GM10248 (cell line): Measurements from ENCODE around the gene CDRT4.

ENCODE experiments used
- CTCF ChIA-PET: fragments of 300-600 bp; sonication (Branson Sonifier 250); formaldehyde crosslinking; extraction: SDS; loops from one replicate; lab custom pipeline; 2021; ENCODE audit warnings: antibody characterized with exemption; lab: Yijun Ruan, JAX
- POLR2A ChIA-PET: fragments of 350-650 bp; sonication (Branson Sonifier 250); formaldehyde crosslinking; extraction: SDS; loops from one replicate; lab custom pipeline; 2020; ENCODE audit warnings: antibody characterized with exemption; lab: Yijun Ruan, JAX
- DNase-seq: peaks from one replicate; pipeline ENCODE4 v3.0.0; 2012; ENCODE audit errors: extremely low spot score
- TF ChIP-seq, protein P1 (sequence below): IDR thresholded peaks from 2 replicates; pipeline ENCODE4 v1.5.1; 2012; ENCODE audit warnings: mild to moderate bottlenecking, low read depth; ENCODE audit errors: extremely low read depth, missing control alignments, control extremely low read depth

CDRT4 gene

DNA sequence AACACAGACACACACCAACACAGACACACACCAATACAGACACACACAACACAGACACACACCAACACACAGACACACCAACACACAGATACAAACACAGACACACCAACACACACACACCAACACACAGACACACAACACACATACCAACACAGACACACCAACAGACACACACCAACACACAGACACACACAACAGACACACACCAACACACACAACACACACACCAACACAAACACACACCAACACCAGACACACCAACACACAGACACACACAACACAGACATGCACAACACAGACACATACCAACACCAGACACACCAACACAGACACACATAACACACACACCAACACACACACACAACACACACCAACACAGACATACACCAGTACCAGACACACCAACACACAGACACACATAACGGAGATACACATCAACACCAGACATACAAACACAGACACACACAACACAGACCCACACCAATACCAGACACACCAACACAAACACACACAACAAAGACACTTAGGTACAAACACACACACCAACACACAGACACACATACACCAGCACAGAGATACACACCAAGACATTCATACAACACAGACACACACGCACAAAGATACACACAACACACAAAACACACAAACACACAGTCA lies 2.2 kb downstream of the CDRT4 start:
- no peak for DNase-seq

DNA sequence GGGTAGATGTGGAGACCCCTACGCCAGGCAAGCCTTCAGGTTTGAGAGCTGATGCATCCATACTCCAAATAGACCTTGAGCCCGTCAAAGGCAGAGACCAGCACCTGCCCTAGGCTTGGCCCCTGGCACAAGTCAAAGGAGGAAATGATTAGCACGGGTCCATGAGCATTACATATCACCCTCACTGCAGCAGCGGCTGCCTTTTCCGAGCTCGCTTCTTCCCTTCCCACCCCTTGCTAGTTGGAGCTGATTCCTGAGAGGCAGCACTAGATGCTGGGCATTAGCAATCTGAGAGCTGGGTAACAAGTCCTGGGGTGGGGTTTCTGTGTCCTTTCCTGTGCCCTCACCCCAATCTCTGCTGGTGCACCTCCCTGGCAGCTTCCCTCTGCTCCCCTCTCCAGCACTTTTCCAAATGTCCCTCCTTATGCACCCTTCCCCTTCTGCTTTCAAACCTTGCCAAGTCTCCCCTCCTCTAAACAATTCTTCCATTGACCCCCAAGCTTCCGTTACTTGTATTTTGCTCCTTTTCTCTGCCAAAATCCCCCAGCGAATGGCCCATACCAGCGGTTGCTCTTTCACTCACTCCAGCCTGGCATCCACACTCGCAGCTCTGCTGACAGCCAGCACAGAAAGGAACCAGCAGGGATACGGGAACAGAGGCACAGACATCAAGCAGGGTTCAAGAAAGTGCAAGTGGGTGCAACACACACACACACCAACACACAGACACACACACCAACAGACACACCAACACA lies 3.0 kb downstream of the CDRT4 start:
- TF ChIP-seq, protein P1, sequence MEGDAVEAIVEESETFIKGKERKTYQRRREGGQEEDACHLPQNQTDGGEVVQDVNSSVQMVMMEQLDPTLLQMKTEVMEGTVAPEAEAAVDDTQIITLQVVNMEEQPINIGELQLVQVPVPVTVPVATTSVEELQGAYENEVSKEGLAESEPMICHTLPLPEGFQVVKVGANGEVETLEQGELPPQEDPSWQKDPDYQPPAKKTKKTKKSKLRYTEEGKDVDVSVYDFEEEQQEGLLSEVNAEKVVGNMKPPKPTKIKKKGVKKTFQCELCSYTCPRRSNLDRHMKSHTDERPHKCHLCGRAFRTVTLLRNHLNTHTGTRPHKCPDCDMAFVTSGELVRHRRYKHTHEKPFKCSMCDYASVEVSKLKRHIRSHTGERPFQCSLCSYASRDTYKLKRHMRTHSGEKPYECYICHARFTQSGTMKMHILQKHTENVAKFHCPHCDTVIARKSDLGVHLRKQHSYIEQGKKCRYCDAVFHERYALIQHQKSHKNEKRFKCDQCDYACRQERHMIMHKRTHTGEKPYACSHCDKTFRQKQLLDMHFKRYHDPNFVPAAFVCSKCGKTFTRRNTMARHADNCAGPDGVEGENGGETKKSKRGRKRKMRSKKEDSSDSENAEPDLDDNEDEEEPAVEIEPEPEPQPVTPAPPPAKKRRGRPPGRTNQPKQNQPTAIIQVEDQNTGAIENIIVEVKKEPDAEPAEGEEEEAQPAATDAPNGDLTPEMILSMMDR = no peak
- ChIA-PET CTCF (interaction anchor here (1.7 kb wide), 1 partner anchor 39 kb away, joined by 5 read pairs; no protein-coding TSS in a partner anchor), POLR2A (no interaction called here)
- DNase-seq = no peak

More for the DNA sequence above, 2.2 kb downstream of the CDRT4 start:
- CTCF ChIA-PET = interaction anchor here (1.7 kb wide), 1 partner anchor 38 kb away, joined by 5 read pairs; no protein-coding TSS in a partner anchor
- POLR2A ChIA-PET = no interaction called here
- TF ChIP-seq, protein P1 = no peak

DNA sequence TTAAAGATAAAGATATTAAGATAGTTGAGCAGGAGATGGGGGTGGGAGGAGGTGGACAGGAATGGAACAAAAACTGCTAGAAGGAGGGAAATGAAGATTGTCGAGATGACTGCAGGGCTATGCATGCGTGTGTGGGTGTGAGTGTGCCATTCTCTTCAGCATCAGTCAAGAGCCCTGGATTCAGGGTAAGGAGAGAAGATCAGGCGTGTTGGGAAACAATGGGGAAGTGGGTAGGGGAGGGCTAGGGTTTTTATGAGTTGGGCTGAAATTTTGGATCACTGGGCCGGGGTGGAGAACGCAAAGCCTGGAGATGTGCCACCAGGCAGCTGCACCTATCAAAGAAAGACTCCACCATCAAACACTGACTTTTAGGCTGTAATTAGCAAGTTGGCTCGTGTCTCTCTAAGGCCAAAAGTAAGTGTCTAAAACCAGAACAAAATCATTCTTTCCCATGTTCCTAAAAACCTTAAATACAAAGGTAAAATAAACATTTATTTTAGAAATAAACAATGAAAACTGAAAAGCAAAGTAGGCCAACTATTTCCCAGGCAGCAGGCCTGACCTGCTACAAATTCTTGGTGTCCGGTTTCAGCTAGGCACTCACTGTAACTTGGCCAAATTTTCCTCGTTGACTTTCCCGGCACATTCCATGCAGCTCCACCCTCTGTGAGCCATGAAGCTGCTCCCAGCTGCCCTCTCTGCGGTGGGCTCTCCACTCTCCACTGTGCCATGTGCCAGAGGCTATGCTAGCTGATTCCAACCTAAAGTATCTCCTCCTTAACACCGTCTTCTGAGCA lies 4.2 kb downstream of the CDRT4 start:
- TF ChIP-seq, protein P1 = no peak
- POLR2A ChIA-PET = no interaction called here
- CTCF ChIA-PET = interaction anchor here (1.7 kb wide), 1 partner anchor 40 kb away, joined by 5 read pairs; no protein-coding TSS in a partner anchor
- DNase-seq = no peak

DNA sequence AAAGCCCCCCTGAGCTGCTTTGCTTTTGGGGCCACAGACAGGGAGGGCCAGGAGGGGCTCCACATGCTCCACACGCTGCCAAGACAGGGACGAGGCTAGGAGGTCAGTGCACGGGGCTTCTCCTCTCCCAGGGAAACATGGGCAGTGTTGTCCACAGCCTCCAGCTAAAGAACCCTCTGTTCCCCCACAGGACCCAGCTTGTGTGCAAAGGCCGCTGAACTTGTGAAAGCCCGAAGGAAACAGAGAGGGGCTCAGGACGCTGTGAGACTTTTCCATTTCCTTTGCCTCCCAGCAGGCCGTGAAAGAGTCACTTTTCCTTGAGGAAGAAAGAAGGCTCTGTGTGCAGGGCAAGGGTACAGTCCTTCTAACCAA lies 9.7 kb downstream of the CDRT4 start:
- DNase-seq = no peak
- POLR2A ChIA-PET = no interaction called here
- CTCF ChIA-PET = no interaction called here
- TF ChIP-seq, protein P1 = no peak

DNA sequence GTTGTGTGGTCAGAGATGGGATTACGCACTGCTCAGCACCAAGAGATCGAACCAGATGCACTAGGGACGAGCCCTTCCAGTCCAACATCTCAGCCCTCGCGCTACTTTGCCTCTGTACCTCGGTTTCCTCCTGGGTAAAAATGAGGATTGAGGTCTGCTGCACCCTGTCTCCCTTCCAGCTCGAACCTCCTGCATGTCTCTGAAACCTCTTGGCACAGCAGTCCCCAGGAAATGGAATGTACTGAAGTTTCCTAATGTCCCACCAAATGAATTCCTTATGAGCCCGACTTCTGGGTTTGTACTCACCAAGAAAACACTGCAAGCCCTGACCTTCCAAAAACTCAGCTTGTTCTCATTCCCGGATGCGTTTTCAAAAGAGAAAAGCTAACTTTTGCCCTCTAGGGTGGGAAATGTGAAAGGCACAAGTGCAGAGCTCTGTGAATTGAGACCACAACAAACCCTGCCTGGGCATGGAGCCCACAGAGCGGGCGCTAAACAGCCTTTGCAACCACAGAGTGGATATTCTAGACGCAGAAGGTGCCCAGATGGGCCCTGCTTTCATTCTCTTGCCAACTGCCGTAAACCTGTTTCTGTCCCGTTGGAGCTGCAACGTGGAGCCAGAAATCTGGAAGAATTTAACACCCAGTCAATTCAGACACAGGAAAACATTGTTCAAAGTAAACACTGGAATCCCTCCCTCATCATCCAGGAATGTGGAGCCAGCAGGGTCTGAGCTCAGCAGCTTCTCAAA lies 10.3 kb downstream of the CDRT4 start:
- TF ChIP-seq, protein P1 = no peak
- DNase-seq = no peak
- CTCF ChIA-PET = no interaction called here
- POLR2A ChIA-PET = no interaction called here

DNA sequence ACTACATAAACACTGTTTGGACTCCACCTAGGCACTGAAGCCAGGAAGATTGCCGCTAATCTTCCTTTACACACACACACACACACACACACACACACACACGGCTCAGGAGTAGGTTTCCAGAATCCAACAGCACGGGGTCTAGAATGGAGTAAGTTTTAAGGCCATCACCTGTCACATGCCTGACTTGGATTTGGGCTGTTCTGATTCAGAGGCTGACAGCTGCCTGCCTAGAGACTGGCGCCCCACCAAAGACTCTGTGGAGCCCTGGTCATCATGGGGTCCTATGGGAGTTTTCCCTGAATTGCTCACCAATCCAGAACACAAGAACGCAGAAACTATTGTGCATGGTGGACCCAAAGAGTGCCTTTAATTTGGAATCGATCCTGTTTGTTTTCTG lies 10.9 kb downstream of the CDRT4 start:
- ChIA-PET CTCF (no interaction called here), POLR2A (no interaction called here)
- no peak for DNase-seq
- TF ChIP-seq, protein P1 = no peak
